NCI-H2107 treated with DMSO at 0.1 percent for 48 hours (cell line): Measurements from ENCODE around the gene C2orf92.

Experiments
- DNase-seq: peaks from one replicate; lab custom pipeline; 2025; ENCODE audit not compliant: unreplicated experiment; lab: John Stamatoyannopoulos, UW

C2orf92 gene

DNA sequence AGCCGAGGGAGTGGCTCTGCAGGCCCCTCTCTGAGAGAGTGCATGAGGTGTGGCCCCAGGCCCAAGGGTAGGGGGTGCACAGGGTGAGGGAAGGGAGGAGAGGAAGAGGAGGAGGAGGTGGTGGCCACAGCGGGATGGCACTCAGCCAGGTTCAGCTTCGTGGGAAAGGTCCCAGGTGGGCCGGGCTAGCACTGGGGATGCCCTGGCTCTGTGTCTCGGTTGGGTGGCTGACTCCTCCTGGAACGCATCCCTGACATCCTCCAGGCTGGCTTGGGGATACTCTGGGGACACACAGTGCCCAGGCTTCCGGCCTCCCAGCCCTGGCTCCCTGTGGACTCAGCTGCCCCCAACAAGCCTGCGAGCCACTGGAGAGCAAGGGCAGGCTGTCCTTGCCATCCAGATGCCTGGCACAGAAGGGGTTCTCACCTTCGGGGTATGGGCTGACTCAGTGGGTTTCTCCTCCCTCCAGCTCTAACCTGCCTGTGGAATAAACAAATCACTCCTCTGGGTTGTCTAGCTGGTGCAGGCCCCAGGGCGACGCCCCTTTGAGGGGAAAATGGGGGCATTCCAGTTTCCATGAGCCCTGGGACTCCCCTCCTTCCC, 43.3 kb downstream of the C2orf92 start:
- DNase-seq = no peak

DNA sequence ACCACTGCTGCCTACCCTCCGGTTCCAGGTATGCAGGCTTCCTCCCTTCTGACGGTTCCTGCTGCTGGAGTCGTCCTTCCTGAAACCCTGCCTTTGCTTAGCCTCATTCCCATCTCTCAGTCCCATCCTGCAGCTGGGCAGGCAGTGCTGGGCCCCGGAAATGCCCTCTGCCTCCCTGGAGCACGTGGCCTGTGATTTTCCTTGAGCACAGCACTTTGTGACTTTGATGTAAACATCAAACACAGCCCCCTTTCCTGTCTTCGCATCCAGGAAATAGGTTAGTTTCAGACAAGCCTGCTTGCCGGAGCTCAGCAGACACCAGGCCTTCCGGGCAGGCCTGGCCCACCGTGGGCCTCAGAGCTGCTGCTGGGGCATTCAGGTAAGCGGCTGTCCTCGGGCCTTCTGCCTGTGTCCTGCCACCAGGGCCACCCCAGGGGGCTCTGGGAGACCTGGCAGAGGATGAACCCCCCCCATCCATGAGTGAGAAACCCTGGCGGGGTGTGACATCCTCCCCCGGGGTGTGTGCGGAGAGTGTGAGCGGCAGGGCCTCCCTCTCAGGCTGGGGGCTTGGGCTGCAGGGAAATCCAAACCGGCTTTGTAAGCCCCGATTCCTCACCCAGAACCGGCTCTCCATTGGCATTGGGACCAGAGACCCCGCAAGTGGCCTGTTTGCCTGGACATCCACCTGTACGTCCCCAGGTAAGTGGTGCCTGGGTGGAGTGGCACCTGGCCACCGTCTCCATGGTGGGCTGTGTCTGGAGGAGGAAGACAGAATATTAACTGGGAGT, 44.0 kb downstream of the C2orf92 start, which contains the start of gene ZAP70:
Gene ZAP70 (plus strand): TSS at position 281 of the 788 bp plus-strand sequence. CDS start 10,461 bp downstream, outside the sequence.
- DNase-seq = no peak

DNA sequence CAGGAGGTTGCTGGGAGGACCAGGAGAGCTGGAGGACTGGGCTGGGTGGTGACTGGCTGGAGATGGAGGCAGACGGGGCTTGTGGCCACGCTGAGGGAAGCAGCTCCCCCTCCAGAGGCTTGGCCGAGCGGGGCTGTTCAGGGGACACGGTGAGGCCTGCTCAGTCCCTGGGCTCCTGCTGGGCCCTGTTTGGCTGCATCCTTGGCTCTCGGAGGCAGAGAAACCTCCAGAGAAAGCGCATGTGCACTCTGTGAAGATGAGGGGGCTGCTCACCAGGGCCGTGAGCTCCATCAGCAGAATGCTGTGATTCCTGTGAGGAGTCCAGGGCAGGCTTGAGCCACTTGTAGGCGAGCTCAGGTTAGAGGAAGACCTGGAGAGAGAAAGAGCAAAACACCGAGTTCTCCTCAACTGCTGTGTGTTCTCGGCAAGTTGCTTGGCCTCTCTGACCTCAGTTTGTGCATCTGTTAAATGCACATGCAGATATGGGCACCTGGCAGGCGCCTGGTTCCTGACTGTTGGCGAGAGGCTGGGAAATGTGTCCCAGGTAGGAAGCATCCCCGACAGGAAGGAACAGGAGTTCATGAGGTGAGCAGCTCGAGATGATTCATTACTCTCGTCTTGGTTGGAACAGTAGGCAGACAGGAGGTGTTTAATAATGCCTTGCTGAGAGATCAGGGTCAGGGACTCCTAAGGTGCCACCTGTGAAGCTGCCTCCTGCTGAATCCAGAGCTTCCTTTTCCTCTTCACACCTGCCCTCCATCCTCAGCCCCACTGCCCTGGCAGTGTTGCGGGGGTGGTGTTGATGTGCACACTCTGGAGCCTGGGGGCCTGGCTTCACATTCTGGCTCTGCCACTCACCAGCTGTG, 44.8 kb downstream of the C2orf92 start:
- DNase-seq = no peak

DNA sequence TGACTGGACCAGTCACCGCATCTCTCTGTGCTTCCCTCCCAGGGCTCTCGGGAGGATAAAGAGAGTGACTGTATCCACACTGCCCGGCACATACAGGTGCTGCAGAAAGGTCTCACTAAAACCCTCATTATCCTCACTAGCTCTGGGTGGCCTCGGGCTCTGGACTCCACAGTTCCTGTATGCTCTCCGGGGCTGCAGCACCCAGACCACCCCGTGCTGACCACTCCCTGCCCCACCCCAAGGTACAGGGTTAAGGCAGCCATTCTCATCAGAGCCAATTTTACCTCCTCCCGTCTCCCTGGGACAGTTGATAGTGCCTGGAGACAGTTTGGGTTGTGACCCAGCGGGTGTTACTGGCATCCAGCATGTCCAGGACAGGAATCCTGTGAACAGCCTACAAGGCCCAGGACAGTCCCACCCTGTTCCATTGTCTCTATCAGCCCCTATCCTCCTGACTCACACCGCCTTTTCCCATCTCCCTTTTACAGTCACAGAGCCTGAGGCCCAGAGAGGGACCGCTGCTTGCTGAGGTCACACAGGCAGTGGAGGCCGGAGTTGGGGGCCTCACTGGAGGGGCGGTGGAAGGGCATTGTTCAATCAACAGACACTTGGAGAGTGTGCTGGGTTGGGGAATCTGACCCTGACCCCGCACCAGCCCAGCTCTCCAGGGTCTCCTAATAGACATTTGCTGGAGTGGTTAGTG, 45.6 kb downstream of the C2orf92 start:
- DNase-seq = no peak

DNA sequence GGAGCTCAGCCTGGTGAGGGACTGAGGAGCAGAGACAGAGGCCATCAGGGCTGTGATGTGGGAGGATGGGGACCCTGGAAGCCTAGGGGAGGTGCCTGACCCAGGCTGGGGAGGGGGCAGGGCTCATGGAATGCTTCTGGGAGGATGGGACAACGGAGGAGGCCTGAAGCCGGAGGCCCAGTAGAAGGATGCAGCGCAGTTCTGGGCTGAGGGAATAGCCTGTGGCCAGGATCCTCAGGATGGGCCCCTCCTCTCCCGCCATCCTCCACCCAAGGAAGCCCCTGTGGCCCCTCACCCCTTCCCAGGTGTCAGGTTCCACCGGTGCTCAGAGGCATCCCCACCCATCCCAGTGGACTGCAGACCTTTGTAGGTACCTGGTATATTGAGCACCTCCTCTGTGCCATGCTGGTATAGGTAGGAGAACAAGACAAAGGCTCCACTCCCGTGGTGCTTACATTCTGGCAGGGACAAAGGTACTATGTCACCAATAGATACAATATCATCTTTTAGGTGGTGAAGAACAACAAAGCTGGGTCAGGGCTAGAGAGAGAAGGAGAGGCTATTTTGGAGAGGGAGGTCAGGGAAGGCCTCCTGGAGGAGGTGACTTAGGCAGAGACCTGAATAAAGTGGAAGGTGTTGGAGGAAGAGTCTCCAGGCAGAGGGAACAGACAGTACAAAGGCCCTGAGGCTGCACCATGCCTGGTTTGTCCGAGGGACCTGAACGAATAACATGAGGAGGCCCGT, 46.6 kb downstream of the C2orf92 start:
- DNase-seq = no peak

DNA sequence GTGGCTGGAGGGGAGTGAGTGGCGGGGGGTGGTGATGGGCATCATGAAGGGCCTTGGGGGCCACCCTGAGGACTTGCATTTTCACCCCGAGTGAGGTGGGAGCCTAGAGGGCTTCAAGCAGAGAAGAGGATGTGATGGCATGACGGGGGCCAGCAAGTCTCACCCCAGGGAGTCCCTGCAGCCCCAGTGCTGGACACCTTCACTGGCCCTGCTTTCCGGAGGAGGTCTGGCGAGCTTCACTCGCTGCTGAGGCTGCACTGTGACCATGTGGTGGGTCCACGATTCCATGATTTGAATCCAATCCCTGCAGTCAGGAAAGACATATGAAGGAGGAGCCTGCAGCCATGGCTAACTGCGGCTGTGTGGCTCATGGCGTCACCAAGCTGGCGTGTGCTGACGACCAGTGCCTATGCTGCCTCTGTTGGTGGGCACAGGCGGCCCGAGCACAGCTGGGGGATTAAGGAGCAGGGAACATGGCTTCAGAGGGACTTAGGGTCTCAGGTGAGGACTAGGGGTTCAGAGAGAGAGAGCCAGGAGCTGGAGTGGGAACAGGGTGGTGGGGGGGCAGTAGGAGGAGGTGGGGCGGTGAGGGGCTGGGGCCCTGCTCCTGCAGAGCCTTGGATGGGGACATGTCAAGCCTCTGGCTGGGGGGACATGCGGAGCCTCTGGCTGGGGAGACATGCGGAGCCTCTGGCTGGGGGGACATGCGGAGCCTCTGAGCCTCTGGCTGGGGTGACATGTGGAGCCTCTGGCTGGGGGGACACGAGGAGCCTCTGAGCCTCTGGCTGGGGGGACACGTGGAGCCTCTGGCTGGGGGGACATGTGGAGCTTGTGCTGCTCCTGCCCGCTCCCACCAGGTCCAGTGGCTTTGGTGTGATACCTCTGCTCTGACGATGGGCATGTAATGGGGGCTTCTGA, 47.4 kb downstream of the C2orf92 start:
- no peak for DNase-seq

DNA sequence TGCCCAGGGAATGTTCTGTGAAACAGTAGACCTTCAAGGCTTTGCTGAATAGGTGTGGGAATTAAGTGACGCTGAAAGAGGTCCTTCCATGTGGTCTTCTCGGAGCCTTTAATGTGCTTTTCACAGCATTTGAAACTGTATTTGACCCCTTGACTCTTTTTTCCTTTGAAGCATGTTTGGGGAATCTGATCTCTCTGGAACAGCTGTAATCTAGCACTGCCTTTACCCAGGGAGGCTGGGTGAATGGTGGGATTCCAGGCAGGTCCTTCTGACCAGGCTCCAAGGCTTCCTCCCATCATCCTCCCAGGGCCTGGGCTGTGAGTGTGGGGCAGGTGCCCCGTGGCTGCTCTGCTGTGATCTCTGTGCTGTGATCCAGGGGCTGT, 48.1 kb downstream of the C2orf92 start:
- no peak for DNase-seq

DNA sequence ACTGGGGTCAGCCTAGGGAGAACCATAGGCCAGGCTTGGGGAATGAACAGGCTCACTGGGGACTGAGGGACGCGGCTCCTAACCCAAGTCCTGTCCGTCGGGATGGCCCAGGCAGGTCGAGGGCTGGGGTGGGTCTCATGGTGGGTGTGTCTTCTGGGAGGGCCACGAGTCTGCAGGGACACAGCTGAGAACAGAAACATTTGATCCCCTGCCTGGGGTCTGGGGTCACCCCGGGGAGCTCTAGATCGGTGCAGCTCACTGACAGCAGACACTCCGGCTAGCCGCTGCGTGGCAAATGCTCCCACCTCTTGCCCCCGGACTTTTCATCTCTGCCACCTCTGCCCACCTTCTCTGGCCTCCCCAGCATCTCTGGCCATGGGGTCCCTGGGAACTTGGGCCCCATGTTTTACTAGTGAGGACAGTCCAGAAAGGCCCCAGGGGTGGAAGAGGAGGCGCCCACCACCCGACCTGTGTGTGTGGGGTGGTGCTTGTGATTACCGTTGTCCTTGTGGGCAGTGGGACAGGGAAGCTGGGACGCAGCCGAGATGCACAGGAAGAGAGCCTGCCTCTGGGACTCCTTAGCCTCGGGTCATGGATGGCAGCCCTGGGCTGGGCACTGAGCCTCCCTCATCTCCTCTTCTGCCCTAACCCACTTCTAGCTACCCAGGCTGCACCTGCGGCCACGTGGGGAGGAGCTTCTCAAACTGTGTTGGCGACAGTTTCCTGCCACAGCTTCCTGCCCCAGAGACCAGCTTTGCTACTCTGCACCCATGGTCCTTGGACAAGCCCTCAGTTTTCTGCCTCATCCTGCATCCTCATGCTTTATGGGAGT, 48.8 kb downstream of the C2orf92 start:
- no peak for DNase-seq

DNA sequence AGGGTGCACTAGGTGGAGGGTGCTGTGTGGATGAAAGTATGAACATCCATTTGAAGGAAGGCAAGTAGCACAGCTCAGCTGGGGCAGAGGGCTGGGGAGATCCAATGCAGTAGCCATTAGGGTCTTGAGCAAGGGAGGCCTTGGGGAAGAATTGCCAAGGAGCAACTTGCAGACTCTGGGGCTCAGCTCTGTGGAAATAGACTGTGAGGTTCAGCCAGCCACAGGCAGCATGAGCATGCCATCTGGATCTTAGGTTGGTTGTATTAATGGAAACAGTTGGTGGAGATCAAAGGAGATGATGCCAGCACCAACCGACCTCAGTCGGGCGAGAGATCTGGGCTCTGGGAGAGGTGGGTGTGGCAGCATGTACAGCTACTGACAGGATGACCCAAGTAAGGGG, 49.4 kb downstream of the C2orf92 start:
- no peak for DNase-seq

DNA sequence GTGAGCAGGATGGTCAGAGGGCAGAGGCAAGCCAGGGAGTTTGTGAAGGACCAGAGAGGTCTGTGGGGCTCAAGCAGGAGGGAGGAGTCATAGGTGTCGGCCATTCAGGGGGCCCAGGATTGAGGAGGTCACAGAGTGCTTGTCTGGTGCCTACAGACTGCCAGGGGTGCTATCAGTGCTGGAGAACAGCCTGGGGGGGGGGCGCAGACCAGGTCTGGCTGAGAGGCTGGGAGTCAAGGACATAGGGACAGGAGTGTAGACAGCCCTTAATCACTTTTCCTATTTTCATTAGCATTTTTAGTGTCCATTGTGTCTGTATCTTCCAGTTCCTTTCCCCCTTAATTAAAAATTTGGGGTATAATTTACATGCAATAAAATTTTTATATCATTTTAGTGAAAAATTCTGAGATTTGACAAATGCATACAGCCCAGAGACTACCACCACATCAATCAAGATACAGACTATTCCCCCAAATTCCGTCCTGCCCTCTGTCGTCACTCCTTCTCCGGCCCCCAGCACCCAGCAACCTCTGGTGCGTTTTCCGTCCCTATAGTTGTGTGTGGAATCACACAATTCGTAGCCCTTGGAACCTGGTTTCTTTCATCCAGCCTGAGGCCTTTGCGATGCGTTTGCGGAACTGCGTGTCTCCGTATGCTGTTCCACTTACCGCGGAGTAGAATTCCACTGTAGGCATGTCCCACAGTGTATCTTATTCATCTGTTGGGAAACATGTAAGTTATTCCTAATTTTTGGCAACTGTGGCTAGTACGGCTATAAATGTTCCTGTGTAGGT, 50.0 kb downstream of the C2orf92 start:
- no peak for DNase-seq

DNA sequence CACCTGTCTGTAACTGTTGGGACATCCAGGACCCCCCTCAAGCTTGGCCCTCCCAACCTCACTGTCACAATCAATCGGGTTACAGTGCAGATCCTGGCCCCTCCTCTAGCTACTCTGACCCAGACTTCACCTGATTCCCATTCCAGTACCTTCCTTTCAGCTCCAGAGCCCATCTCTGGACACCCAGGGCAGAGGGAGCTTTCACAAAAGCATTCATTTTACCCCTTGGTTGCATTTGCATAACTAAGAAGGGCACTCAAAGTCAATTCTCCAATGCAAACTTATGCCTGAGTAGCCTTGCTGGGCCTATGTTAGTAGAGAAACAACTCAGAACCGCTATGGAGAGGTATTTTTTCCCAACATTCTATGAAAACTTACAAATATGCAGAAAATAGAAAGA, 51.2 kb downstream of the C2orf92 start:
- no peak for DNase-seq

DNA sequence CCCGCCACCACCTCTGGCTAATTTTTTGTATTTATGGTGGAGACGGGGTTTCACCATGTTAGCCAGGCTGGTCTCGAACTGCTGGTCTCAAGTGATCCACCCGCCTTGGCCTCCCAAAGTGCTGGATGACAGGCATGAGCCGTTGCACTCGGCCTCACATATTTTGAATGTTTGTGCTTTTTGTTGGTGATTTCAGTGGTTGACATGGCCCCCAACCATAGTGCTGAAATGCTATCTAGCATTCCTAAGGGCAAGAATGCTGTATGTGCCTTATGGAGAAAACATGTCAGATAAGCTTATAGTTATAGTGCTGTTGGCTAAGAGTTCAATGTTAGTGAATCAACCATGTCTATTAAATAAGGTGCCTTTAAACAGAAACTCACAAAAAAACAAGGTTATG, 52.7 kb downstream of the C2orf92 start:
- no peak for DNase-seq

DNA sequence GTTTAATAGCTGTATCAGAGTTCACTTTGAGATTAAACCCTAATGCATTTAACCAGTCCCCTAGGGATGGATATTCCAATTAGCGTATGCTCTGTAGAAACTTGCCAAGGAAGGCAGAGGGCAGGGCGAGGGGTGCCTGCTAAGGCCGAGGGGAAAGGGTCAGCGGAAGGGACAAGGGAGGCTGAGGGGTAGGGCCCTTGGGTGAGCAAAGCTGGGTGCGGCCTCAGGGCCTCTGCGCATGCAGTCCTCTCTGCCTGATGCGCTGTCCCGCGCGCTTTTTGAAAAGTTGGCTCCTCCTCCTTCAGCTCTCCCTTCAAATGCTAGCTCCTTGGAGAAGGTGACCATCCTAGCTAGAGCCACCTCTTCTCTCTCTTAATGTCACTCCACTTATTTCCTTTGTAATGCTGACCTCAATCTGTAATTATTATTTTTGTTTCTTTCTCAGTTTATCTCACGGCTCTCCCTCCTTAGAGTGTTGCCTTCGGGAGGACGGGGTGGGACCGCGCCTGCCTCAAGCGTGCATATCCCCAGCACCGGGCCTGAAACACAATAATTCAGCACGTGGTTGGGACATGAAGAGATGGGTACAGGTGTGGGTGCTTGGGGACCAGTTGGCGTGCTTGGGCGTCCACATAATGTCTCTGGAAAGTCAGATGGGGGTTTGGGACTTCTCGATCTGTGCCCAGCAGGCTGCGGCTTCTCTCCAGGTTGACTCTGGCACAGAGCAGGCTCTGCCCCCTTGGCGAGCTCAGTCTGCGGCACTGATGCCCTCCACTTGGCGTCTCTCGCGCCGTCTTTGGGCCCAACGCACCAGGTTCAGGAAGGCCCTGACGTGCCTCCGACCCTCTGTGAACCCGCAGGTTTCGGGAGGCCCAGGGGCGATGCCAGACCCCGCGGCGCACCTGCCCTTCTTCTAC, 53.9 kb downstream of the C2orf92 start:
- no peak for DNase-seq

DNA sequence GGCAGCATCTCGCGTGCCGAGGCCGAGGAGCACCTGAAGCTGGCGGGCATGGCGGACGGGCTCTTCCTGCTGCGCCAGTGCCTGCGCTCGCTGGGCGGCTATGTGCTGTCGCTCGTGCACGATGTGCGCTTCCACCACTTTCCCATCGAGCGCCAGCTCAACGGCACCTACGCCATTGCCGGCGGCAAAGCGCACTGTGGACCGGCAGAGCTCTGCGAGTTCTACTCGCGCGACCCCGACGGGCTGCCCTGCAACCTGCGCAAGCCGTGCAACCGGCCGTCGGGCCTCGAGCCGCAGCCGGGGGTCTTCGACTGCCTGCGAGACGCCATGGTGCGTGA, 54.5 kb downstream of the C2orf92 start:
- no peak for DNase-seq

DNA sequence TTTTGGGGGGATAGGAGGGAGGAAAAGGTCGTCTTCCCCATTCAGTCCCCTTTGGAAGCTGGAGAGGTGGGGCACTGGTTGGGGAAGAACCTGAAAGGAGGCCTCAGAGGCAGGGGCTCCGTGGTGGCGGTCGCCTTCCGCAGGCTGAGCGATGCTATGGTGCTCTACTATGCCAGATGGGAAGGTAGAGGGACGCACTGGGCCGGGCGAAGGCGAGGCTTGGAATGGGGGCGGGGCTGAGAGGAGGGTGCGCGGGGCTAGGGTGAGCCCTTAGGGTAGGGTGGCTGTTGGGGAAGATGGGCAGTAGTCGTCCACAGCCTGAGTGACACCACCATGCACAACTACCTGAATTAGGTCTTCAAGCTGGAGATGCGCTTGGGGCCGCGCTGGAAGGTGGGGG, 55.0 kb downstream of the C2orf92 start:
- DNase-seq = no peak

DNA sequence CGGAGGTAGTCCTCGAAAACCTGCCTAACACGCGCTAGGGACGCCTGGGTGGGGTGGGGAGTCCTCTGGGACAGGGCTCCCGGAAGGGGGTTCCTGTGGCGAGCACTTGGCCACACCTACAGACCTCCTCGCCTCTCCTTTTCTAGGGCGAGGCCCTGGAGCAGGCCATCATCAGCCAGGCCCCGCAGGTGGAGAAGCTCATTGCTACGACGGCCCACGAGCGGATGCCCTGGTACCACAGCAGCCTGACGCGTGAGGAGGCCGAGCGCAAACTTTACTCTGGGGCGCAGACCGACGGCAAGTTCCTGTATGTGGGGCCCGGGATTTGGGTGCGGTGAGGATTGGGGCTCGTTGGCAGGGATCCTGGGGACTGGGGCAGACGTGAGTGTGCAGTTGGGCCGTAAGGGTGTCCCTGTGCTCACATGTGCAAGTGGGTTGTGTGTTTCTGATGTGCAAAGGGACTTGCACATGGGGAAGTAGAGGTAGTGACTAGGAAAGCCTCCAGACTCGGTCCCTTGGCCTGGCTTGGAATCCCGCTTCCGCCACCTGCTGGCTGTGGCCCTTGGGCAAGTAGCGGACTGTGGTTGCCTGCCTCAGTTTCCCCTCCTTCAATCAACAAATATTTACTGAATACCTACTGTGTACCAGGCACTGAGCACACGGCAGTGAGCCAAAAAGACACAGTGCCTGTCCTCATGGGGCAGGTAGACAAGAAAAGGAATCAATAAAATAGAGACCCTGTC, 55.6 kb downstream of the C2orf92 start:
- DNase-seq = no peak
